Activated naive CD4-positive, alpha-beta T cell treated with anti-CD3 and anti-CD28 coated beads, Interleukin-2, amount 50 U/mL, for 72 hours (primary cell): ENCODE results near the gene FBXO46. TPM values are rescaled to one million over a fixed set of nuclear protein-coding genes. Genes with fewer than 3 reads are reported as not detected.
A peak's percentile ranks its signal among the peaks of the same experiment; 100 is the strongest.

Experiments
- ATAC-seq, 2 donors: fragments of 150-1000 bp; cut with Tn5 transposase; 2 replicates each; pipeline ENCODE4 v1.10.0; 2021; ENCODE audit warnings: mild to moderate bottlenecking in 2 of 2, moderate library complexity in 2 of 2
- DNase-seq, 2 donors: peaks; one replicate each; pipeline ENCODE4 v3.0.0; 2021 to 2022; ENCODE audit warnings: low spot score in 2 of 2
- H3K27ac Mint-ChIP-seq, 2 donors: one replicate each; pipeline ENCODE4 v1.8.0; 2022; ENCODE audit warnings: mild to moderate bottlenecking in 2 of 2, mixed read lengths in 2 of 2
- H3K36me3 Mint-ChIP-seq, 2 donors: one replicate each; pipeline ENCODE4 v1.8.0; 2022; ENCODE audit warnings: mixed read lengths in 2 of 2
- H3K9me3 Mint-ChIP-seq, 2 donors: one replicate each; pipeline ENCODE4 v1.8.0; 2022; ENCODE audit warnings: mixed read lengths in 2 of 2
- total RNA-seq, 2 donors: library from RNA; stranded (reverse); gene quantifications; one replicate each; pipeline ENCODE4 v1.2.3, GENCODE V29; 2022

Gene FBXO46, protein sequence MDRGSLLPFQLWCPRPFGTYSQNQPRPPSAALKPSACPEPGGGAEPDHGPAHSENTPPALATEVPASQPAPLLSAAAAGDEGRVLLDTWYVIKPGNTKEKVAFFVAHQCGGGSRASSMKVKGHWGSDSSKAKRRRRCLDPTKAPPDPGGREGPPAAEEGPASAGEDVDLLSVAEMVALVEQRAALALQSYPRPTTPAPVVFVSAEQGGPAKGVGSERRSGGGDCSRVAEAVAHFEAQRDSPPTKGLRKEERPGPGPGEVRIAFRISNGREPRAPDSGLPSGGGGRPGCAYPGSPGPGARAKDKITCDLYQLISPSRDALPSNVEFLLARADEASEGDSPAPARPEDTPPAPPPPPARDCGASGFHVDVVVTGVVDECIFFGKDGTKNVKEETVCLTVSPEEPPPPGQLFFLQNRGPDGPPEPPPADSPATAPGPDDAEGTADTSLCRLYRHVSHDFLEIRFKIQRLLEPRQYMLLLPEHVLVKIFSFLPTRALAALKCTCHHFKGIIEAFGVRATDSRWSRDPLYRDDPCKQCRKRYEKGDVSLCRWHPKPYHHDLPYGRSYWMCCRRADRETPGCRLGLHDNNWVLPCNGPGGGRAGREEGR
- 10 to 100 TPM; 40.1 to 47.9 TPM for total RNA-seq

DNA sequence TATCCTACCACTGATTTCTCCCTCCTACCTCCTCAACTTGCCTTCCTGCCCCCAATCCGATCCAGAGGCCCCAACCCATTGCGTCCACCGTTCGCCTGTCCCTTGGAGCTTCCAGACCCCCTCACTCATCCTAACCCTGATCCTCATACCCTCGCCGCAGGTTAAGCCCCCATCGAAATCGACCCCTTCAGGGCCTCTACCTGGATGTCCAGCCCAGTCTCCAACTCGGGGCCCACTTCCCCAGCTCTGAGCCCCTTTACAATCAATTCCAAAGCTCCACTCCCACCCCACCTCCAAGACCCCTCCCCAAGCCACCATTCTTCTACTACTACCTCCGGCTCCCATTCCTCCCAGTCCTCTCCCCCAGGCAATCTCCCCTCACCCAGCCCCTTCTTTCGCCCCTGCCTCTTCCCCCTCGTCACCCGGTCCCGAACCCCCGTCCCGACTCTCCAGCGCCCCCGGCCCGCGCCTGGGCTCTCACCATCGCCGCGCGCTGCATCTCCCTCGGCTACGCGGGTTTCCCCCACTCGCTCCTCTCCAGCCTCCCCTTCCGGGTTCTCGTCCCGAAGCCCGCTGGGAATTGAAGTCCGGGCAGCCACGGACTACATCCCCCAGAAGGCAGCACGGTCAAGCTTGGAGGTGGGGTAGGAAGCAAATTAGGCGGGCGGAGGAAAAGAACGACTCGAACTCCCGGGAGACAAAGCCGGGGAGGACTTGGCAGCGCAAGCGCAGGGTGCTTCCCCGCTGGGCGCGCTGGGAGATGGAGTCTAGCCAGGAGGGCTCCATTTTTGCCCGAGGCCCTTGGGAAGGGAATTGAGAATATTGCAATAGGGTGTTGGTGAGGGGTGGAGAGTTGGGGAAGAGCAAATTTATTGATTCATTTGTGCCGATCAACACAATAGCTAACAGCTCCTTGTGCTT, at the start of gene FBXO46:
Gene FBXO46 (minus strand): TSS at position 529 of the 921 bp plus-strand sequence. CDS start 17,401 bp downstream, outside the sequence.
- H3K36me3 Mint-ChIP-seq, result peaks cover 0 to 9% of the 10 kb centered on the region in 2 donors
- H3K9me3 Mint-ChIP-seq, result no peaks in the 10 kb centered on the region
- ATAC-seq, result peak; percentile 99
- H3K27ac Mint-ChIP-seq, result peak within 1 kb of the TSS; percentile 92 to 96
- DNase-seq, result peak; percentile 91 to 92

DNA sequence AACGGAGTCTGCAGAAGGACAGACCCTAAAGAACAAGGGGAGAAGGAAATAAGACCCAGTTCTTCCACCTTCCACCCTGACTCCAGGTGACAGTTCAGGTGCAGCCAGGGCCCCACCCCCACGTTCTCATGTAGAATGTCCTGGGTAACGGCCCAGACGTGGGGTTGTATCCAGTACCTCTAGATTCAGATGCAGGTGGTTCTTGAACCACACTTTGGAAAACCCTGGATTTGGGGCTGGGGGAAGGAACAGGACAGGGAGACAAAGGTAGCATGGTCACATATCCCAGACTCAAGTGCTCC, 49.4 kb upstream of the FBXO46 start:
- H3K9me3 Mint-ChIP-seq, result no peaks in the 10 kb centered on the region
- no peak for DNase-seq
- peak overlapping the region in 1 of 2 donors; percentile 46 for H3K27ac Mint-ChIP-seq
- peaks cover 6 to 8% of the 10 kb centered on the region in 2 donors for H3K36me3 Mint-ChIP-seq
- ATAC-seq, result no peak

- ATAC-seq, result peak; percentile 80 to 96
- DNase-seq, result peak in 1 of 2 donors; percentile 97
- H3K36me3 Mint-ChIP-seq, result peaks cover 6 to 8% of the 10 kb centered on the region in 2 donors
- H3K27ac Mint-ChIP-seq, result peak overlapping the region in 1 of 2 donors; percentile 46
- H3K9me3 Mint-ChIP-seq, result no peaks in the 10 kb centered on the region
Measured at GRCh38 chr19:45779231-45780145, 48.8 kb upstream of the FBXO46 start.

GRCh38 chr19:45778010-45778661, 47.4 kb upstream of the FBXO46 start:
- Mint-ChIP-seq H3K9me3 (no peaks in the 10 kb centered on the region), H3K27ac (no peak overlapping the region), H3K36me3 (peaks cover 6 to 8% of the 10 kb centered on the region in 2 donors)
- ATAC-seq, result no peak
- no peak for DNase-seq

- DNase-seq (no peak), ATAC-seq (no peak)
- peaks cover 6 to 8% of the 10 kb centered on the region in 2 donors for H3K36me3 Mint-ChIP-seq
- no peaks in the 10 kb centered on the region for H3K9me3 Mint-ChIP-seq
- no peak overlapping the region for H3K27ac Mint-ChIP-seq
Measured at GRCh38 chr19:45777395-45777961, 46.8 kb upstream of the FBXO46 start.

DNA sequence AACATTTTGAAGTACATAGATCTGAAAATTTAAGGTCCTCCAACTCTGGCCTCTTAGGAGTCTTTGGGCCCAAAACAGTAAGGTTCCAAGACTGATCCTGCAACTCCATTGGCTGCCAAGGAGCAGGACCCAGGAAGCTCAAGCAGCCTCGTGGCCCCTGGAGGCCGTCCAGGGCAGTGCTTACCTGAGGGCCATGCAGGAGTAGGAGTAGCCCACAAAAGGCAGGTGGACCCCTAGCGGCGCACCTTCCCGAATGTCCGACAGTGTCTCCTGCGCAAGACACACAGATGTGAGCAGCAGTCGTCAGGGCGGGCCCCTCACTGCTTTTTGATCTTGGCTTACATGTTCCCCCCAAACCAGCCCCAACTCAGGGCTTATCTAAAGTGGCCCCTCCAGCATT, 44.1 kb upstream of the FBXO46 start:
- H3K9me3 Mint-ChIP-seq, result no peaks in the 10 kb centered on the region
- H3K36me3 Mint-ChIP-seq, result peaks cover 6 to 8% of the 10 kb centered on the region in 2 donors
- no peak overlapping the region for H3K27ac Mint-ChIP-seq
- no peak for DNase-seq
- ATAC-seq, result no peak

- Mint-ChIP-seq H3K9me3 (no peaks in the 10 kb centered on the region), H3K36me3 (peaks cover 0 to 8% of the 10 kb centered on the region in 2 donors), H3K27ac (no peak overlapping the region)
- DNase-seq (no peak), ATAC-seq (no peak)
Measured at GRCh38 chr19:45773384-45773783, 42.7 kb upstream of the FBXO46 start.

DNA sequence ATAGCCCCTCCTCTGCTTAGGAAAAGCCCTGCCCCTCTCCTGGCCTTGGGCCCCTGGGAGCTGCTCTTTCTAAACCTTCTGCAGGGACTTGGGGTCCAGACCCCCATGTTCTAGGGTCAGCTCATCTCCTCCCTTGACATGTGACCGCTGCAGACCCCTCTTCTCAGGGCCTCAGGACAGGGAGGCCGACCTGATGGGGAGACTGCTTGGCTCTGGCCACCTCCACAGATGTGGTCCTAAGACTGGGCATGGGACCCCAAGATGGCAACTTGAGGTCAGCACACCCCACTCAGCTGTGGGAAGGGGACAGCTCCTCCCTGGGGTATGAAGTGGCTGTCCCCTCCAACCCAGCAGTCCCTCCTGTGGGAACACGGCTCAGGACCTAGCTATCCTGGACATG, 42.2 kb upstream of the FBXO46 start:
- Mint-ChIP-seq H3K9me3 (no peaks in the 10 kb centered on the region), H3K27ac (no peak overlapping the region), H3K36me3 (peaks cover 0 to 8% of the 10 kb centered on the region in 2 donors)
- DNase-seq (no peak), ATAC-seq (no peak)

DNA sequence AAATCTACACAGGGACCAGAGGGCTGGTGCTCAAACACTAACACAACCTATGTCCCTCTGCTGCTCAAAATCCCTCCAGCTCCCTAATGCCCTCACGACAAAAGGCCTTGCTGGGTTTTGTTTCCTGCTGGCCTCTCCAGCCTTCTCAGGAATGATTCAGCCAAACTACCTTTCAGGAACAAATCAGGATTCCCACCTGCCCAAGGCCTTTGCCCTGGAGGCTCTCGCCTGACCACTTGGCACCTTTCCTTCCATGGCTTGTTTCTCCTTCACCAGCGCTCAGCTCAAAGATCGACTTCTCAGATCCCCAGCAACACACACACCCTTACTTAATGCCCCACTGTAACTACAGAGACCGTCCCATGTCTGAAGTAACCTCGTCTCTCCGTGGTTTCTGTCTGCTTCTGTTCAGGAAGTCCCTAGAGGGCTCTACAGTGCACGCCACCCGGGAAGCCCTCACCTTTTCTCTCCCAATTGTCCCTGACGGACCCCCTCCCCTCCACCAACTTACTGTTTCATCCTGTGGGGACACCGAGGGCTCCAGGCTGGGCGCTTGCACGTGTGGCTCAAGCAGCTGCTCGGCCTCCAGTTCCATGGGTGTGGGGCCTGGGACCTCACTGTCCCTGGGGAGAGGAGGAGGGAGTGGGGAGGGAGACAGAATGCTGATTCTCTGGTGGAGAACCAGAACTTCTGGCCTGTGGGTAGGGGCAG, 41.6 kb upstream of the FBXO46 start:
- no peaks in the 10 kb centered on the region for H3K9me3 Mint-ChIP-seq
- ATAC-seq (no peak), DNase-seq (no peak)
- H3K36me3 Mint-ChIP-seq, result peaks cover 0 to 7% of the 10 kb centered on the region in 2 donors
- H3K27ac Mint-ChIP-seq, result no peak overlapping the region

GRCh38 chr19:45771311-45771933, 40.7 kb upstream of the FBXO46 start:
- no peaks in the 10 kb centered on the region for H3K36me3 Mint-ChIP-seq
- DNase-seq (no peak), ATAC-seq (no peak)
- H3K27ac Mint-ChIP-seq, result no peak overlapping the region
- H3K9me3 Mint-ChIP-seq, result no peaks in the 10 kb centered on the region

DNA sequence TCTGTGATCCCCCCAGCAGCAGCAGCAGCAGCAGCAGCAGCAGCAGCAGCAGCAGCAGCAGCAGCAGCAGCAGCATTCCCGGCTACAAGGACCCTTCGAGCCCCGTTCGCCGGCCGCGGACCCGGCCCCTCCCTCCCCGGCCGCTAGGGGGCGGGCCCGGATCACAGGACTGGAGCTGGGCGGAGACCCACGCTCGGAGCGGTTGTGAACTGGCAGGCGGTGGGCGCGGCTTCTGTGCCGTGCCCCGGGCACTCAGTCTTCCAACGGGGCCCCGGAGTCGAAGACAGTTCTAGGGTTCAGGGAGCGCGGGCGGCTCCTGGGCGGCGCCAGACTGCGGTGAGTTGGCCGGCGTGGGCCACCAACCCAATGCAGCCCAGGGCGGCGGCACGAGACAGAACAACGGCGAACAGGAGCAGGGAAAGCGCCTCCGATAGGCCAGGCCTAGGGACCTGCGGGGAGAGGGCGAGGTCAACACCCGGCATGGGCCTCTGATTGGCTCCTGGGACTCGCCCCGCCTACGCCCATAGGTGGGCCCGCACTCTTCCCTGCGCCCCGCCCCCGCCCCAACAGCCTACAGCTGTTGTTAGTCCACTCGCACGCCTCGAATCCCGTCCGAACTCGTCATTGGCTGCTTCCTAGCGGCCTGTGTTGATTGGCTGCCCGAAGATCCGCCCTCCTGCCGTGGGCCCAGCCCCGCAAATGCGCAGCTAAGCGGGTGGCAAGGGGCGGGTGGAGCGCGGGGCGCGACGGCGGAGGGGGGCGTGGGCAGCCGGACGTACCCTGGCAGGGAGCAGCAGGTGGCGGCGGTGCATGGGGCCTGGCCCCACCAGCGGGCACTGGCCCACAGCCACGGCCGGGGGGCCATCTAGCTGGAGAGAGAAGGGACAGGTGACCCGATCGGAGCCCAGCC, 39.8 kb upstream of the FBXO46 start:
- Mint-ChIP-seq H3K9me3 (no peaks in the 10 kb centered on the region), H3K27ac (no peak overlapping the region), H3K36me3 (no peaks in the 10 kb centered on the region)
- ATAC-seq (peak; percentile 72 to 75), DNase-seq (peak; percentile 86 to 94)

- no peaks in the 10 kb centered on the region for H3K36me3 Mint-ChIP-seq
- DNase-seq (peak in 1 of 2 donors; percentile 65), ATAC-seq (peak; percentile 15 to 35)
- no peaks in the 10 kb centered on the region for H3K9me3 Mint-ChIP-seq
- peak overlapping the region; percentile 68 to 79 for H3K27ac Mint-ChIP-seq
Measured at GRCh38 chr19:45769821-45770191, 39.1 kb upstream of the FBXO46 start.

DNA sequence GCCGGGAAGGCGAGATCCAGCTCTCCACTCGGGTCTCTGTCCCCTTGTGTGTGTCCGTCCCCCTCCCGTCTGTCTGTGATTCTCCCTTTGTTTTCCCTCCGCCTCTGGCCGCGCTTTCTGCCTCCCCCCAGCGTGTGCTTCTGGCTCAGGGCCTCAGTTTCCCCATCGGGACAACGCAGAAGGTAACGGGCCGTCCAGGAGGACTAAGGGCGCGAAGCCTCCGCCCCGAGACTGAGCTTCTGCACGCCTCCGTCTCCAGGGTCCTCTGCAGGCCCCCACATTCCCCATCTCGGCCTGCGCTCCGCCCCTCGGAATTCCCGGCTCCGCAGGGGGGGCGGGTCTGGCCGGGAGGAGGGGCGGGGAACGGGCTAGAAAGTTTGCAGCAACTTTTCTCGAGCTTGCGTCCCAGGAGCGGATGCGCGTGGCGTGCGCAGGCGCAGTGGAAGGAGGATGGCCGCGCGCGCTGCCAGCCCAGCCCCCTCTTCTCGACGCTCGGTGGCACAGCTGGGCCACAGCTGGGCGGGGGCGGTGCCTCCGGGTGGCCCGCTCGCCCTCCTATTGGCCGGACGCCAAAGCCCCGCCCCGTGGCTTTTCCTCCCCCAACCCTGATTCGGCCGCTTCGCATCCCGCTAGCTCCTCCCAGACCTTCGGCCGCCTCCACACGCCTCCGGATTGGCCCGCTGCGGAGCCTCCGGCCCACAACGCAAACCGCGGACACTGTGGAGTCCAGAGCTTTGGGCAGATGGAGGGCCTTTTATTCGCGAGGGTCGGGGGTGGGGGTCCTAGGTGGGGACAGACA, 38.5 kb upstream of the FBXO46 start, which contains the start of gene SIX5:
Gene SIX5 (minus strand): TSS at position 269 of the 799 bp plus-strand sequence. CDS start 408 bp downstream, outside the sequence.
- ATAC-seq (peak; percentile 73), DNase-seq (peak; percentile 96 to 99)
- H3K36me3 Mint-ChIP-seq, result no peaks in the 10 kb centered on the region
- H3K9me3 Mint-ChIP-seq, result no peaks in the 10 kb centered on the region
- peak within 1 kb of the TSS; percentile 68 to 79 for H3K27ac Mint-ChIP-seq
